PC-3 (cell line): ENCODE results near the gene KSR2. TPM values are rescaled to one million over a fixed set of nuclear protein-coding genes. Genes with fewer than 3 reads are reported as not detected.

ENCODE experiments used
- ATAC-seq: fragments of 200-7000 bp; cut with Tn5 transposase; 2 replicates; pipeline ENCODE4 v1.9.1; 2020; ENCODE audit warnings: mild to moderate bottlenecking, moderate library complexity
- BruUV-seq: library from RNA; stranded (reverse); fragments of 400-500 nt; replicated peaks from 2 replicates; lab custom pipeline; 2021; lab: Mats Ljungman, UMichigan
- CTCF ChIA-PET: fragments of 300-600 bp; sonication (Branson Sonifier 250); formaldehyde crosslinking; loops from one replicate; lab custom pipeline; 2022; ENCODE audit warnings: antibody characterized with exemption; lab: Charles Lee
- POLR2A ChIA-PET: fragments of 300-600 bp; sonication (Branson Sonifier 250); formaldehyde crosslinking; loops from one replicate; lab custom pipeline; 2022; ENCODE audit warnings: antibody characterized with exemption; ENCODE audit not compliant: unreplicated experiment; lab: Charles Lee
- DNase-seq: peaks from one replicate; pipeline ENCODE4 v3.0.0-alpha.2; 2015
- H2AFZ ChIP-seq: fragments of 300-600 bp; sonication (generic); 2 replicates; pipeline ENCODE4 v1.6.0; 2016; ENCODE audit warnings: antibody characterized with exemption, low read length
- H3F3A ChIP-seq: fragments of 300-600 bp; sonication (generic); one replicate; pipeline ENCODE4 v1.6.0; 2017; ENCODE audit warnings: antibody characterized with exemption, low read length, control low read depth, mild to moderate bottlenecking; ENCODE audit not compliant: unreplicated experiment
- H3K27ac ChIP-seq: fragments of 300-600 bp; sonication (generic); 2 replicates; pipeline ENCODE4 v1.5.1; 2016; ENCODE audit warnings: mild to moderate bottlenecking, low read length
- H3K27me3 ChIP-seq: fragments of 300-600 bp; sonication (generic); 2 replicates; pipeline ENCODE4 v1.6.1; 2016; ENCODE audit warnings: low read length, mixed read lengths
- H3K36me3 ChIP-seq: fragments of 300-600 bp; sonication (generic); 2 replicates; pipeline ENCODE4 v1.6.1; 2016; ENCODE audit warnings: low read depth, mixed run types, low read length, mixed read lengths
- H3K4me1 ChIP-seq: fragments of 300-600 bp; sonication (generic); 2 replicates; pipeline ENCODE4 v1.5.1; 2016; ENCODE audit warnings: low read length; ENCODE audit not compliant: insufficient read depth
- H3K4me2 ChIP-seq: fragments of 300-600 bp; sonication (generic); 2 replicates; pipeline ENCODE4 v1.6.0; 2016; ENCODE audit warnings: low read length
- H3K4me3 ChIP-seq: fragments of 300-600 bp; sonication (generic); 2 replicates; pipeline ENCODE4 v1.5.1; 2016; ENCODE audit warnings: mild to moderate bottlenecking, low read length, mixed read lengths
- H3K79me2 ChIP-seq: fragments of 300-600 bp; sonication (generic); 2 replicates; pipeline ENCODE4 v1.6.1; 2017; ENCODE audit warnings: low read length, mixed read lengths
- H3K9ac ChIP-seq: fragments of 300-600 bp; sonication (generic); 2 replicates; pipeline ENCODE4 v1.6.0; 2016; ENCODE audit warnings: mild to moderate bottlenecking, low read length
- H3K9me2 ChIP-seq: fragments of 300-600 bp; sonication (generic); replicated peaks from 2 replicates; pipeline ENCODE4 v1.6.1; 2016; ENCODE audit warnings: mixed run types, low read length, mixed read lengths
- H3K9me3 ChIP-seq: fragments of 300-600 bp; sonication (generic); 2 replicates; pipeline ENCODE4 v1.6.1; 2016; ENCODE audit warnings: low read length, mixed read lengths
- H4K20me1 ChIP-seq: fragments of 300-600 bp; sonication (generic); 2 replicates; pipeline ENCODE4 v1.6.1; 2016; ENCODE audit warnings: low read length, mixed read lengths
- CTCF ChIP-seq: fragments of 300-600 bp; sonication (generic); conservative IDR thresholded peaks from 2 replicates; pipeline ENCODE4 v1.5.1; 2017; ENCODE audit warnings: antibody characterized with exemption, low read depth, mild to moderate bottlenecking, low read length
- EZH2 ChIP-seq: fragments of 300-600 bp; sonication (generic); IDR thresholded peaks from one replicate; pipeline ENCODE4 v1.6.1; 2017; ENCODE audit warnings: antibody characterized with exemption, mild to moderate bottlenecking, low read length; ENCODE audit not compliant: unreplicated experiment
- EZH2phosphoT487 ChIP-seq: fragments of 300-600 bp; sonication (generic); IDR thresholded peaks from 2 replicates; pipeline ENCODE4 v1.6.1; 2018; ENCODE audit warnings: mild to moderate bottlenecking, antibody characterized with exemption, low read length, borderline replicate concordance
- intact Hi-C: fragments of 100-400 bp; cut with micrococcal nuclease; formaldehyde crosslinking; loops from 2 replicates; pipeline ENCODE4 v1.9.0; 2023
- total RNA-seq: library from RNA; depleted of rRNA; stranded (reverse); fragments of >200 nt; gene quantifications from 2 replicates; pipeline ENCODE4 v1.2.3, GENCODE V29; 2014

The KSR2 gene
- total RNA-seq, 1 experiment from 2014 or later: 0.80 TPM

- intact Hi-C loops: no loop called here
- no TSS peak for BruUV-seq
- no peak overlapping the region for H3K9ac ChIP-seq
- TF ChIP-seq EZH2phosphoT487: no peak
- TF ChIP-seq CTCF: no peak
- no peak for TF ChIP-seq EZH2
- H3F3A ChIP-seq: no peaks in the 10 kb centered on the region
- H3K4me1 ChIP-seq: no peaks in the 10 kb centered on the region
- no peak overlapping the region for H3K4me2 ChIP-seq
- H4K20me1 ChIP-seq: no peaks in the 10 kb centered on the region
- CTCF ChIA-PET: no interaction called here
- H3K36me3 ChIP-seq: no peaks in the 10 kb centered on the region
- no peaks in the 10 kb centered on the region for H3K79me2 ChIP-seq
- no peaks in the 10 kb centered on the region for H3K9me3 ChIP-seq
- DNase-seq: no peak
- POLR2A ChIA-PET: no interaction called here
- H3K27ac ChIP-seq: no peak overlapping the region
- no peak overlapping the region for H3K4me3 ChIP-seq
- no peak for ATAC-seq
- no peak overlapping the region for H2AFZ ChIP-seq
- no peaks in the 10 kb centered on the region for H3K27me3 ChIP-seq
- no peaks in the 10 kb centered on the region for H3K9me2 ChIP-seq
These were observed 443.0 kb downstream of the KSR2 start for GRCh38 chr12:117525766-117526165.

GRCh38 chr12:117524806-117525205 lies 444.0 kb downstream of the KSR2 start:
- intact Hi-C loops: no loop called here
- Histone ChIP-seq H2AFZ (no peak overlapping the region), H3K36me3 (no peaks in the 10 kb centered on the region), H3K27ac (no peak overlapping the region), H3K4me2 (no peak overlapping the region), H4K20me1 (no peaks in the 10 kb centered on the region), H3K4me1 (no peaks in the 10 kb centered on the region), H3K79me2 (no peaks in the 10 kb centered on the region), H3K9me3 (no peaks in the 10 kb centered on the region), H3K9ac (no peak overlapping the region), H3K27me3 (no peaks in the 10 kb centered on the region), H3F3A (no peaks in the 10 kb centered on the region), H3K4me3 (no peak overlapping the region), H3K9me2 (no peaks in the 10 kb centered on the region)
- CTCF ChIA-PET: no interaction called here
- no peak for ATAC-seq
- no TSS peak for BruUV-seq
- no peak for DNase-seq
- POLR2A ChIA-PET: no interaction called here
- TF ChIP-seq EZH2: no peak
- no peak for TF ChIP-seq CTCF
- TF ChIP-seq EZH2phosphoT487: no peak

- H4K20me1 ChIP-seq: no peaks in the 10 kb centered on the region
- no peak overlapping the region for H3K27ac ChIP-seq
- ATAC-seq (no peak), DNase-seq (no peak)
- no peaks in the 10 kb centered on the region for H3K9me3 ChIP-seq
- no peaks in the 10 kb centered on the region for H3F3A ChIP-seq
- no peaks in the 10 kb centered on the region for H3K27me3 ChIP-seq
- H2AFZ ChIP-seq: no peak overlapping the region
- H3K4me1 ChIP-seq: peaks cover 2% of the 10 kb centered on the region
- no peaks in the 10 kb centered on the region for H3K79me2 ChIP-seq
- no TSS peak for BruUV-seq
- no peak overlapping the region for H3K9ac ChIP-seq
- CTCF ChIA-PET: no interaction called here
- no peak overlapping the region for H3K4me2 ChIP-seq
- no peak overlapping the region for H3K4me3 ChIP-seq
- H3K9me2 ChIP-seq: no peaks in the 10 kb centered on the region
- no peaks in the 10 kb centered on the region for H3K36me3 ChIP-seq
- POLR2A ChIA-PET: no interaction called here
- TF ChIP-seq EZH2 (no peak), CTCF (no peak)
- intact Hi-C loops: no loop called here
These were observed 444.8 kb downstream of the KSR2 start for GRCh38 chr12:117523971-117524370.
